ENCODE data around the gene SEMA3A.
"Not testable (repeated sequence)": the region's sequence is repeated elsewhere in the genome, so short reads cannot be mapped to it uniquely, and the experiment has no call there.

The SEMA3A gene

DNA sequence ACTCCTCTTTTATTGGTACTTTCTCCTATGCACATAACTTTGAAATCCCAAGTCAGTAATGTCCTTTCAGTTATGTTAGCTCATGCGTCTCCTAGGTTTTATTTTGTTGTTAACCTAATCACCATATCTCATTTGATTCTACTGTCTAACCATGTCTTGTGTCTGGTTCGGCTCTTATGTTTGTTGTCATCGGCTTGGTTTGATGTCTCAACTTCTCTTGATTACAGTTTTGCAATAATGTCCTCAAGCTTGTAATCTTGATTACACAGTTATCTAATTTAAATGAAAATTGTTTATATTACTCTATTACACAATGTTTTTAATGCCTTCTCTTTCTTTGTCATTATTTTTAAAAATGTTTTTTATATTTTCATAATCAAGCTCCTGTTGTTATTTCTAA lies 35.9 kb upstream of the SEMA3A start:
- DNase-seq (ENCODE audit: extremely low read depth, low read depth) = no peak
- TF ChIP-seq, protein P1, sequence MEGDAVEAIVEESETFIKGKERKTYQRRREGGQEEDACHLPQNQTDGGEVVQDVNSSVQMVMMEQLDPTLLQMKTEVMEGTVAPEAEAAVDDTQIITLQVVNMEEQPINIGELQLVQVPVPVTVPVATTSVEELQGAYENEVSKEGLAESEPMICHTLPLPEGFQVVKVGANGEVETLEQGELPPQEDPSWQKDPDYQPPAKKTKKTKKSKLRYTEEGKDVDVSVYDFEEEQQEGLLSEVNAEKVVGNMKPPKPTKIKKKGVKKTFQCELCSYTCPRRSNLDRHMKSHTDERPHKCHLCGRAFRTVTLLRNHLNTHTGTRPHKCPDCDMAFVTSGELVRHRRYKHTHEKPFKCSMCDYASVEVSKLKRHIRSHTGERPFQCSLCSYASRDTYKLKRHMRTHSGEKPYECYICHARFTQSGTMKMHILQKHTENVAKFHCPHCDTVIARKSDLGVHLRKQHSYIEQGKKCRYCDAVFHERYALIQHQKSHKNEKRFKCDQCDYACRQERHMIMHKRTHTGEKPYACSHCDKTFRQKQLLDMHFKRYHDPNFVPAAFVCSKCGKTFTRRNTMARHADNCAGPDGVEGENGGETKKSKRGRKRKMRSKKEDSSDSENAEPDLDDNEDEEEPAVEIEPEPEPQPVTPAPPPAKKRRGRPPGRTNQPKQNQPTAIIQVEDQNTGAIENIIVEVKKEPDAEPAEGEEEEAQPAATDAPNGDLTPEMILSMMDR (IDR thresholded peaks at IDR 0.05; ENCODE audit: low read depth, low read length, missing control alignments) = no peak
- H3K4me3 ChIP-seq (replicated peaks; ENCODE audit: low read depth, low read length) = no peak overlapping the region

GRCh38 chr7:84228526-84228925 lies 33.9 kb upstream of the SEMA3A start:
- no peak overlapping the region for H3K4me3 ChIP-seq (replicated peaks; ENCODE audit: low read depth, low read length)
- DNase-seq (ENCODE audit: extremely low read depth, low read depth) = no peak
- TF ChIP-seq, protein P1 (IDR thresholded peaks at IDR 0.05; ENCODE audit: low read depth, low read length, missing control alignments) = no peak

GRCh38 chr7:84226759-84227158 lies 32.2 kb upstream of the SEMA3A start:
- TF ChIP-seq, protein P1 (IDR thresholded peaks at IDR 0.05; ENCODE audit: low read depth, low read length, missing control alignments) = no peak
- H3K4me3 ChIP-seq (replicated peaks; ENCODE audit: low read depth, low read length) = no peak overlapping the region
- DNase-seq (ENCODE audit: extremely low read depth, low read depth) = no peak

- no peak overlapping the region for H3K4me3 ChIP-seq (replicated peaks; ENCODE audit: low read depth, low read length)
- no peak for DNase-seq (ENCODE audit: extremely low read depth, low read depth)
- TF ChIP-seq, protein P1 (IDR thresholded peaks at IDR 0.05; ENCODE audit: low read depth, low read length, missing control alignments) = no peak
Observed at GRCh38 chr7:84224505-84224904, 29.9 kb upstream of the SEMA3A start.

DNA sequence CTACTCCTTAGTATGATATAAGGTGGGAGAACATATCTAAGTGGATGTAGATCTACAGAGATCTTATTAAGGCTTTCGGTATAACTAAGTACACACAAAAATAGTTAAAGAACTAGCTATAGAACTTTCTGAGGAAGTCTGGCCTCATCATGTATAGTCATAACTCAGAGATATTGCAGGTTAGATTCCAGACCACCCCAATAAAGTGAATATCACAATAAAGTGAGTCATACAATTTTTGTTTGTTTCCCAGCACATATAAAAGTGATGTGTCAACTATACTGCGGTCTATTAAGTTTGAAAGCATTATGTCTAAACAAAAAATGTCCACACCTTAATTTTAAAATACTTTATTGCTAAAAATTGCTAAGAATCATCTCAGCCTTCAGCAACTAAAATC lies 24.7 kb upstream of the SEMA3A start:
- no peak for DNase-seq (ENCODE audit: extremely low read depth, low read depth)
- H3K4me3 ChIP-seq (replicated peaks; ENCODE audit: low read depth, low read length) = no peak overlapping the region
- TF ChIP-seq, protein P1 (IDR thresholded peaks at IDR 0.05; ENCODE audit: low read depth, low read length, missing control alignments) = no peak

- H3K4me3 ChIP-seq (replicated peaks; ENCODE audit: low read depth, low read length) = no peak overlapping the region
- TF ChIP-seq, protein P1 (IDR thresholded peaks at IDR 0.05; ENCODE audit: low read depth, low read length, missing control alignments) = no peak
- no peak for DNase-seq (ENCODE audit: extremely low read depth, low read depth)
Observed at GRCh38 chr7:84218681-84219080, 24.1 kb upstream of the SEMA3A start.

DNA sequence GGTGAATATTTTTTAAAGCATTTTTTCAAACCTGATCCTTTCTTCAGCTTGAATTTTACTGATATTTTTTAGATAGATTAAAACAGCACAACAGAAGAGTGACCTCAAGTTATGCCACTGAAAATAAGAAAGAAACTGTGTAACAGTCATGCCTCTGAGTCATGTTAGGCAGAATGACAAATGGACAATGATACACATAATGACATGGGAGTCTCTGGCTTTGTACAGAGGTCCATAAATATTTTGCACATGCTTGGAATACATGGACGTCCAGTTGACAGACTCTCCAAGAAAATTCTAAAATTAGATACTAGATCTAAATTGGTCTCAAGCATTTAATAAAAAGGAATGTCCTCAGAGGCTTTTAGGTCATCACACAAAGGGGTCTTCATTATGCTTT lies 21.9 kb upstream of the SEMA3A start:
- no peak for DNase-seq (ENCODE audit: extremely low read depth, low read depth)
- TF ChIP-seq, protein P1 (IDR thresholded peaks at IDR 0.05; ENCODE audit: low read depth, low read length, missing control alignments) = no peak
- no peak overlapping the region for H3K4me3 ChIP-seq (replicated peaks; ENCODE audit: low read depth, low read length)

DNA sequence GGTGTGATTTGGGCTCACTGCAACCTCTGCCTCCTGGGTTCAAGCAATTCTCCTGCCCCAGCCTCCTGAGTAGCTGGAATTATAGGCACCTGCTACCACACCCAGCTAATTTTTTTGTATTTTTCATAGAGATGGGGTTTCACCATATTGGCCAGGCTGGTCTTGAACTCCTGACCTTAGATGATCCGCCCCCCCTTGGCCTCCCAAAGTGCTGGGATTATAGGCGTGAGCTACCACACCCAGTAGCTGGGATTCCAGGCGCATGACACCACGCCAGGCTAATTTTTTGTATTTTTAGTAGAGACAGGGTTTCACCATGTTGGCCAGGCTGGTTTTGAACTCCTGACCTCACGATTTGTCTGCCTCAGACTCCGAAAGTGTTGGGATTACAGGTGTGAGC lies 20.2 kb upstream of the SEMA3A start:
- H3K4me3 ChIP-seq (replicated peaks; ENCODE audit: low read depth, low read length); DNase-seq (ENCODE audit: extremely low read depth, low read depth): not testable (repeated sequence)
